Measurements from ENCODE around the gene PLPP3.

DNA sequence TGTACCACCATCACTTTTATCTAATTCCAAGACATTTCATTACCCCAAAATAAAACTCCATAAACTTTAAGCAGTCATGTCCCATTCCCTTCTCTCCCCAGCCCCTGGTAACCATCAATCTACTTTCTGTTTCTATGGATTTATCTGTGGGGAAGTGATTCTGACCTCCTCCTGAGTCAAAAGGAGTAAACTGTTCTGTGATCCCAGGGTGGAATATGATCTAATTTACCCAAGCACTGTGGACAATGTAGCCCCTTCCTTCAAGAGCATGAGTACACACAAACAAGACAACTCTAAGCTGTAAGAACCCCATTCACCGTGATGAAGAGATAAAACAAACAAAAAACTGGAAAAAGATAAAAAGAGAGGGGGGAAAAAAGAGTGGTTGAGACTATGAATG is 77.9 kb downstream of the PLPP3 start:
- TF ChIP-seq, protein P1, sequence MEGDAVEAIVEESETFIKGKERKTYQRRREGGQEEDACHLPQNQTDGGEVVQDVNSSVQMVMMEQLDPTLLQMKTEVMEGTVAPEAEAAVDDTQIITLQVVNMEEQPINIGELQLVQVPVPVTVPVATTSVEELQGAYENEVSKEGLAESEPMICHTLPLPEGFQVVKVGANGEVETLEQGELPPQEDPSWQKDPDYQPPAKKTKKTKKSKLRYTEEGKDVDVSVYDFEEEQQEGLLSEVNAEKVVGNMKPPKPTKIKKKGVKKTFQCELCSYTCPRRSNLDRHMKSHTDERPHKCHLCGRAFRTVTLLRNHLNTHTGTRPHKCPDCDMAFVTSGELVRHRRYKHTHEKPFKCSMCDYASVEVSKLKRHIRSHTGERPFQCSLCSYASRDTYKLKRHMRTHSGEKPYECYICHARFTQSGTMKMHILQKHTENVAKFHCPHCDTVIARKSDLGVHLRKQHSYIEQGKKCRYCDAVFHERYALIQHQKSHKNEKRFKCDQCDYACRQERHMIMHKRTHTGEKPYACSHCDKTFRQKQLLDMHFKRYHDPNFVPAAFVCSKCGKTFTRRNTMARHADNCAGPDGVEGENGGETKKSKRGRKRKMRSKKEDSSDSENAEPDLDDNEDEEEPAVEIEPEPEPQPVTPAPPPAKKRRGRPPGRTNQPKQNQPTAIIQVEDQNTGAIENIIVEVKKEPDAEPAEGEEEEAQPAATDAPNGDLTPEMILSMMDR (IDR thresholded peaks at IDR 0.05): no peak
- no peak for TF ChIP-seq ZFX (IDR thresholded peaks at IDR 0.05; ENCODE audit: borderline replicate concordance)

Measured in 22Rv1 (cell line).